Activated naive CD4-positive, alpha-beta T cell treated with anti-CD3 and anti-CD28 coated beads, Interleukin-2, amount 50 U/mL, for 72 hours (primary cell): ENCODE results near the gene APOE. TPM values are rescaled to one million over a fixed set of nuclear protein-coding genes. Genes with fewer than 3 reads are reported as not detected.

ENCODE experiments used
- ATAC-seq, 2 donors: fragments of 150-1000 bp; cut with Tn5 transposase; 2 replicates each; pipeline ENCODE4 v1.10.0; 2021; ENCODE audit warnings: mild to moderate bottlenecking in 2 of 2, moderate library complexity in 2 of 2
- DNase-seq, 2 donors: peaks; one replicate each; pipeline ENCODE4 v3.0.0; 2021 to 2022; ENCODE audit warnings: low spot score in 2 of 2
- H3K27ac Mint-ChIP-seq, 2 donors: one replicate each; pipeline ENCODE4 v1.8.0; 2022; ENCODE audit warnings: mild to moderate bottlenecking in 2 of 2, mixed read lengths in 2 of 2
- H3K36me3 Mint-ChIP-seq, 2 donors: one replicate each; pipeline ENCODE4 v1.8.0; 2022; ENCODE audit warnings: mixed read lengths in 2 of 2
- H3K9me3 Mint-ChIP-seq, 2 donors: one replicate each; pipeline ENCODE4 v1.8.0; 2022; ENCODE audit warnings: mixed read lengths in 2 of 2
- total RNA-seq, 2 donors: library from RNA; stranded (reverse); gene quantifications; one replicate each; pipeline ENCODE4 v1.2.3, GENCODE V29; 2022

The APOE gene
- total RNA-seq, 2 donors from 2014 or later, result 0.80 to 2.9 TPM

GRCh38 chr19:44955505-44956439 lies 50.2 kb downstream of the APOE start:
- Mint-ChIP-seq H3K27ac (peak overlapping the region; percentile 93 to 97), H3K9me3 (no peaks in the 10 kb centered on the region), H3K36me3 (peaks cover 4 to 7% of the 10 kb centered on the region in 2 donors)
- peak in 1 of 2 donors; percentile 9 for ATAC-seq
- DNase-seq, result no peak

- DNase-seq (no peak), ATAC-seq (no peak)
- Mint-ChIP-seq H3K9me3 (no peaks in the 10 kb centered on the region), H3K36me3 (peaks cover 4 to 7% of the 10 kb centered on the region in 2 donors), H3K27ac (peak overlapping the region; percentile 79 to 93)
These were observed 51.9 kb downstream of the APOE start for GRCh38 chr19:44957526-44957925.

- ATAC-seq (no peak), DNase-seq (no peak)
- peaks cover 4 to 7% of the 10 kb centered on the region in 2 donors for H3K36me3 Mint-ChIP-seq
- no peak overlapping the region for H3K27ac Mint-ChIP-seq
- no peaks in the 10 kb centered on the region for H3K9me3 Mint-ChIP-seq
These were observed 52.5 kb downstream of the APOE start for GRCh38 chr19:44958090-44958489.

Other genes with a start within 250 kb of the APOE start
- 1 to 10 TPM; 2.2 to 2.5 TPM for gene CEACAM19, start 234.3 kb upstream of the APOE start, total RNA-seq
- not detected for gene CEACAM16, start 206.6 kb upstream of the APOE start, total RNA-seq
- 100 to 1,000 TPM in 1 of 2 donors, 10 to 100 TPM in 1; 83.8 to 124 TPM for gene BCL3, start 157.1 kb upstream of the APOE start, total RNA-seq
- not detected for gene CBLC, start 127.9 kb upstream of the APOE start, total RNA-seq
- under 1 TPM in 1 of 2 donors, not detected in 1; 0.31 TPM for gene BCAM, start 96.7 kb upstream of the APOE start, total RNA-seq
- gene NECTIN2, start 59.5 kb upstream of the APOE start, total RNA-seq, result under 1 TPM; 0.89 to 0.98 TPM
- gene TOMM40, start 14.5 kb upstream of the APOE start, total RNA-seq, result 100 to 1,000 TPM in 1 of 2 donors, 10 to 100 TPM in 1; 38.2 to 120 TPM
- under 1 TPM in 1 of 2 donors, not detected in 1; 0.61 TPM for gene APOC1, start 8.8 kb downstream of the APOE start, total RNA-seq
- gene APOC4, start 36.4 kb downstream of the APOE start, total RNA-seq, result not detected
- not detected for gene APOC2, start 40.3 kb downstream of the APOE start, total RNA-seq
- 10 to 100 TPM; 54.0 to 58.5 TPM for gene CLPTM1, start 49.6 kb downstream of the APOE start, total RNA-seq
- 10 to 100 TPM; 31.7 to 56.5 TPM for gene RELB, start 95.7 kb downstream of the APOE start, total RNA-seq
- gene CLASRP, start 133.2 kb downstream of the APOE start, total RNA-seq, result 100 to 1,000 TPM; 115 to 133 TPM
- gene ZNF296, start 170.7 kb downstream of the APOE start, total RNA-seq, result 1 to 10 TPM; 2.3 to 6.7 TPM
- gene GEMIN7, start 173.5 kb downstream of the APOE start, total RNA-seq, result 10 to 100 TPM in 1 of 2 donors, 1 to 10 TPM in 1; 8.3 to 54.3 TPM
- 10 to 100 TPM; 12.4 to 18.3 TPM for gene PPP1R37, start 187.4 kb downstream of the APOE start, total RNA-seq